HG03457 (cell line): Measurements from ENCODE around the gene ITPR2.
"Not testable (repeated sequence)": the region's sequence is repeated elsewhere in the genome, so short reads cannot be mapped to it uniquely, and the experiment has no call there.

Experiments
- ATAC-seq: cut with Tn5 transposase; IDR thresholded peaks from one replicate; pipeline ENCODE4 v1.9.1; 2021; ENCODE audit warnings: moderate number of reproducible peaks; ENCODE audit not compliant: unreplicated experiment

ITPR2 gene

GRCh38 chr12:26683443-26683842 lies 149.6 kb downstream of the ITPR2 start:
- no peak for ATAC-seq

DNA sequence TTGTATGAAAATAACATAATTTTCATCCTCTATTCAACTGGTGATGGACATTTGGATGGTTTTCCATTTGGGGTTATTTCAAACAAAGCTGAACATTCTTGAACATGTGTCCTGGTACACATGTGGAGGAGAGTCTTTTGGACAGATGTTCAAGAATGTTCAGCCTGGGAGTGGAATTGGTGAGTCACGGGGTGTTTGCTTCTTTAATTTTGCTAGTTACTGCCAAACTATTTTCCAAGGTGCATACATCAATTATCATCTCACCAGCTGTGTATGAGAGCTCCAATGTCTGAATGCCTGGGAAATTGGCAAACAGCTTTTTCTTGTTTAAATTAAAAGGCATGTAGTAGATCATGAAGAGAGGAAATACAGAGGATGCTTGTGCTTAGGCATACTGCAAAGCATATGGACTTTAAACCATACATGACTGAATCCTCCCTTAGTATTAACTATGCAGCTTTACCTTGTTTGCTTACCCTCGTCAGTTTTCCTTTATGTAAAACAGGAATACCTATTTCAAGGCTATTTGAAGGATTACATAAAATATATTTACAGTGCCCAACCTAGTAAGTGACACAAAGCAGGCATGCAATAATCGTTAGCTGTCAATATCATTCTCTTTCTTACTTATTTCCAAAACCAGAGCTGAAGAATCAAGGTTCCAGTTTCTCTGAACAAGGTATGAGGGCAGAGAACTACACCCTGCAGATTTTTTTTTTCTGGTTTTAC lies 152.1 kb downstream of the ITPR2 start:
- no peak for ATAC-seq

DNA sequence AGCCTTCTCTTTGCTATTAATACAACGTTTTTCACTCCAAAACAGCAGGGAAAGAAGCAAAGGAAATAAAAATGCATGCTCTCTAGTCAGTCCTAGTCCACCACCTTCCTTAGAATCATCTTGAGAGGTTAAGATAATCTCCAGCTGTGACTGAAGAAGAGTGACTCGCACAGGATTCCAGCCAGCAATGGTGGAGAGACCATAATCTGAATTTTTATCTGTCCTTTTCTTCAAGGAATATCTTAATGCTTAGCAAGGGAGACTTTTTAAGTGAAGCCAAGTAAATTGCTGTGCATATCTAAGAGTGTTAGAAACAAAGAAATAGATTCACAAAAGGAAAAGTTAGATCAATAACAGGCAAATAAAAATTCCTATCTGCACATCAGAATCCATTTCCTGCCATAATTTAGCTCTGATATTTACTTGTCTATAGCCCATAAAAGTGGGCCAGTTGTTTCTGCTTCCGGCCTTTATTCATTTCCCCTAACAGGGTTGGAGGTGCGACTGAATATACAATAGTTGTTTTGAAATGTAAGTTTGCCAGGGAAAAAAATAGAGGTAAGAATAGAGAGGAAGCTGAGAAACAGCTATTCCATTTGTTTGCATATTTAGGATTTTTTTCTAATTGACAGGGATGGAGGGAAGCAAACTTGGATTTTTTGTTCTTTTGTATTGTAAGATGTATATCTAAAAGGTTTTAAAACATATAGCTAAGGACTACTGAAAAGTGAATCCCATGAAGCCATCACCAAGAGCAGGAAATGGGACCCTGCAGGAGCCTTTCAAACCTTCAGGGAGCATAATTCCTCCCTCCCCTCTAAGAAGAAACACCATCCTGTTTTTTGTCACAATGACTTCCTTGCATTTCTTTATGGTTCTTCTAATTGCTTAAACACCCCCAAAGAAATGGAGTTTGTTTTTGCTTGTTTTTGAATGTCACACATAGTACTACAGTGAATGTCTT lies 154.0 kb downstream of the ITPR2 start:
- no peak for ATAC-seq

DNA sequence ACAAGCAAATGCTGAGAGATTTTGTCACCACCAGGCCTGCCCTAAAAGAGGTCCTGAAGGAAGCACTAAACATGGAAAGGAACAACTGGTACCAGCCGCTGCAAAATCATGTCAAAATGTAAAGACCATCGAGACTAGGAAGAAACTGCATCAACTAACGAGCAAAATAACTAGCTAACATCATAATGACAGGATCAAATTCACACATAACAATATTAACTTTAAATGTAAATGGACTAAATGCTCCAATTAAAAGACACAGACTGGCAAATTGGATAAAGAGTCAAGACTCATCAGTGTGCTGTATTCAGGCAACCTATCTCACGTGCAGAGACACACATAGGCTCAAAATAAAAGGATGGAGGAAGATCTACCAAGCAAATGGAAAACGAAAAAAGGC lies 161.5 kb downstream of the ITPR2 start:
- not testable (repeated sequence) for ATAC-seq

DNA sequence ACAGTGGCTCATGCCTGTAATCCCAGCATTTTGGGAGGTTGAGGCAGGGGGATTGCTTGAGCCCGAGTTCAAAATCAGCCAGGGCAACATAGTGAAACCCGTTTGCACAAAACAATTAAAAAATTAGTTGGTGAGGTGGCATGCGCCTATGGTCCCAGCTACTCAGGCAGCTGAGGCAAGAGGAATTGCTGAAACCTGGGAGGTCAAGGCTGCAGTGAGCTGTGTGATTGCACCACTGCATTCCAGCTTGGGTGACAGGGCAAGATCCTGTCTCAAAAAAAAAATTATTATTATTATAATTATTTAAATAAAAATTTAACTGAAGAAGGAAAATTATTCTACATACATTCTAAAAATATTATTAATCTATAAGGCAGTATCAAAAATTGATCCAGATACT lies 164.1 kb downstream of the ITPR2 start:
- ATAC-seq, result no peak

GRCh38 chr12:26668230-26668629 lies 164.8 kb downstream of the ITPR2 start:
- ATAC-seq, result no peak

DNA sequence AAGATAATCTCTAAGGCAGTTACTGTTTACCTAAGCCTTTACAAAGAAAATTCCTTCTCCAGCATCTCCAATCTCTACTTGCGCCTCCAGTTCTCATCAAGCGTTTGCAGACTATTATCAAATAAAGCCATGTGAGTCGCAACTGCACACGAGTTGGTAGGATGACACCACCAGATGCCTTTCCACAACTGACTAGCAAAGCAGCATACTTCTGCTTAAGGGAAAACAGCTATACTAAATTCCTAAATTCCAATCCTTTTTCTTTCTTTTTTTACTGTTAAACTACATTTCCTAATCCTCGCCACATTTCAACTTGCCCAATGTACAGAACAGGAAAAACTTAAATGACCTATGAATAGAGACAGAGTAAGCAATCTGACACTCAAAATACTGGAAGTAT lies 166.7 kb downstream of the ITPR2 start:
- ATAC-seq, result no peak

DNA sequence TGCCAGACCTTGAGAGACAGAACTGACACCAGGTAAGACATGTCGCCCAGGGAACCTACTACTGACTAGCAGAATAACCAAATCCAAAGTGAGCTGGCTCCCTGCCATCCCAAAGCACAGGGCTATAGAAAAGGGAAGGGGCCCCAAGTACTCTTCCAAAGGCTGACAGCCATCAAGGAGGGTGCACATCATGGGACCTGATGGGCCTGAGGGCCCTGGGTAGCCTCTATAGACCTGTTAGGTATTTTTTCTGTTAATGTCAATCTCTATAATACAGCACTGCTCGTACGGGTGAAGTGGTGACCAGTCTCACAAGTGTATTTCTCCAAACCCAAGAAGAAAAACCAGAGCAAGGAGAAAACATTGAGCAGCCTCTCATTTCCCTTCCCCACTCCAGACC lies 171.6 kb downstream of the ITPR2 start:
- ATAC-seq, result no peak

DNA sequence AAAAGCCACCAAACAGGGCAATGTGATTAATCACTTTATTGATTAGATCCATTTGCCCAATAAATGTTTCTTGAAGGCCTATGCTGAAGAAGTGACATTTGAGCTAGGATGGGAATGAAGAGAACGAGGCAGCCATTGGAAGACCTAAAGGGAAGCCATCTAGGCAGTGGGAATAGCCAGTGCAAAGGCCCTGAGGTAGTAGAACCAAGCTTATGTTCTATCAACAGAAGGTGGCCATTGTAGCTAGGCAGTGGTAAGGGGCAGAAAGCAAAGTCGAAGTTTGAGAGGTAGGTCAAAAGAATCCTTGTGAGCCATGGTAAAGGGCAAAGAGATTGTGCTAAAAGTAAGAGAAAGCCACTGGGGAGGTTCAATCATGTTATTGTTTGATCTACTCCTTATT lies 173.1 kb downstream of the ITPR2 start:
- no peak for ATAC-seq

DNA sequence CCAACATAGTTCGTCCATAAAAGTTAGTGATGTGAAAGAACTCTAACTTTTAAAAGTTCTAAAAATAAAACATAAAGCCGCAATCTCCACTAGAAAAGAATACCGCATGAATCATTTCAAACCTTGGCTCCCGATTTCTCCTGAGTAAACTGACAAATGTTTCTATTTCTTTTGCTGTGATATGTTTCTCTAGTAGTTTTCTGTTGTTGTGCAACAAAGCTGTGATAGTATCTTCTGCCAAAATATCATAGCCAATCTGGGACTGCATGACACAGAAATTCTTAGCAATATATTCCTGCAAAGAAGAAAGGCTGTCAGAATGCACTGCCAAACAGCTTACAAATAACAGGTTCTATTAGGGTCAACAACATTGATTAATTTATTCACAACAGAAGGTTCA lies 174.0 kb downstream of the ITPR2 start:
- ATAC-seq, result no peak

DNA sequence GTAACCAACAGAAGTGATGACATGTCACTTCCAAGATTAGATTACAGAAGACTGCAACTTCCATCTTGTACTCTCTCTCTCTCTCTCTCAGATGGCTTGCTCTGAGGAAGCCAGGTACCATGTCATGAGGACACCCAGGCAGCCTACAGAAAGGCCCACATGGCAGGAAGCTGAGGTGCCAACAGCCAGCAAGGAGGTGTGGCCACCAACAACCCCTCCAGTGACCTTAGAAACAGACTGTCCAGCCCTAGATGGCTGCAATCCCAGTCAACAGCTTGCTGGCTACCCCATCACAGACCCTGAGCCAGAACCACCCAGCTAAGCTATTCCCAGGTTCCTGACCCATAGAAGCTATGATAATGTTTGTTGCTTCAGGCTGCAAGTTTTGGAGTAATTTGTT lies 178.4 kb downstream of the ITPR2 start:
- ATAC-seq, result no peak

- ATAC-seq, result no peak
Observed at GRCh38 chr12:26651566-26652188, 181.3 kb downstream of the ITPR2 start.

DNA sequence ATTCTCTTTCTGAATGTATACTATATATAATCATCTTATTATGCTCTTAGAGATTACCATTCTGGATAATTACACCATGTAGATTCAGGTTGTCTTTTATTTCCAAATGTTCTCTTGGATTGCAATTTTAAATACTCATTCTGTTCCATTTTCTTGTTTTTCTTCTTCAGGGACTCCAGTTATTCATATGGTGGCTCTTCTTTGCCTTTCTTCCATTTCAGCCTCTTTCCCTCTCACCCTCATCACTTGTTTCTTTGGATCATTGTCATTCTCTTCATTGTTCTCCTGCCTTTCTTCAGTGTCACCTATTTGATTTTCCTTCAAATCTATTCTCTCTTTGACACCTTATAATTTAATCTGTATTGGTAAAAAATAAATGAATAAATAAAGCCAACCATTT lies 182.0 kb downstream of the ITPR2 start:
- no peak for ATAC-seq

DNA sequence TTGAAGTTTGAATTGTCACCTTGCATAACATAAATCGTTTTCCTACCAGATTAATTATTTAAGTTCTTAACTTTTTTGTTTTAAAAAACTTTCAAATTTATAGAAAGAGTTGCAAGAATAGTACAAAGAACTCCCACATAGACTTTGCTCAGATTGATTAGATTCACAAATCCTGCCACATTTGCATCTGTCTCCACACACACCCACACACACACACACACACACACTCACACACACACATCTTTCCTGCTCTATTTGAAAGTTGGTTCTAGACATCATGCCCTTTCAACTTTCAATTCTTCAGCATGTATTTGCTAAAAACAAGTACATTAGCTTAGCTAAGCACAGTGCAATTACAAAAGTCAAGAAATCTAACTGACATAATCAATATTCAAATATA lies 184.0 kb downstream of the ITPR2 start:
- no peak for ATAC-seq

GRCh38 chr12:26648584-26648983 lies 184.4 kb downstream of the ITPR2 start:
- ATAC-seq, result no peak

- ATAC-seq, result no peak
Observed at GRCh38 chr12:26648066-26648465, 184.9 kb downstream of the ITPR2 start.

GRCh38 chr12:26647088-26647487 lies 185.9 kb downstream of the ITPR2 start:
- ATAC-seq, result no peak

DNA sequence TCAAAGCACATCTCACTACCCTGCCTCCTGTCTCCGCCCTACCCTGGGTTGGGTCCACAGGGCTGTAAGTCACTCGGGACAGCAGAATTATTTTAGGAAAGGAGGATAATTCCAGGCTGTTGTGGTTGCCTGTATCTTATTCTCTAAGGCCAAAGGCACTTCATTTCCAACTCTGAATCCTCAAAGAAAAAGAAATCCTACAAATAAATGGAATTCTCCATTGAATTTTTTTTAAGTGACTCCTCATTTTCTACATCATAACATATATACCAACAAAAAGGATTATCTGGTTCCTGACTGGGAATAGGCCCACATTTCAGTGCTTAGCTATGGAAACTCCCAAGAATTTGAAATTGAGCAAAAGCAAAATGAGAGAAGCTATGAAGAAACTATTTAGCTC lies 186.4 kb downstream of the ITPR2 start:
- ATAC-seq, result no peak

DNA sequence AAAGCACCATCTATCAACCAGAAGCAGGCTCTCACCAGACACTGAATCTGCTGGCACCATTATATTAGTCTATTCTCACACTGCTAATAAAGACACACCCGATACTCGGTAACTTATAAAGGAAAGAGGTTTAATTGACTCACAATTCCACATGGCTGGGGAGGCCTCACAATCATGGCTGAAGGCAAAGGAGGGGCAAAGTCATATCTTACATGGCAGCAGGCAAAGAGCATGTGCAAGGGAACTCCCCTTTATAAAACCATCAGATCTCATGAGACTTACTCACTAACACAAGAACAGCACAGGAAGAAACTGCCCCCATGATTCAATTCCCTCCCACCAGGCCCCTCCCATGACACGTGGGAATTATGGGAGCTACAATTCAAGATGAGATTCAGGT lies 188.6 kb downstream of the ITPR2 start:
- ATAC-seq, result not testable (repeated sequence)

- no peak for ATAC-seq
Observed at GRCh38 chr12:26643532-26644315, 189.3 kb downstream of the ITPR2 start.

- no peak for ATAC-seq
Observed at GRCh38 chr12:26642361-26642760, 190.6 kb downstream of the ITPR2 start.
